Ishikawa (cell line): Measurements from ENCODE around the gene LGALS7B.

ENCODE experiments used
- FOXM1 ChIP-seq: IDR thresholded peaks from 2 replicates; pipeline ENCODE4 v1.6.1; 2012; ENCODE audit warnings: low read depth, borderline replicate concordance
- NFIC ChIP-seq: IDR thresholded peaks from 2 replicates; pipeline ENCODE4 v1.6.1; 2012
- RAD21 ChIP-seq: IDR thresholded peaks from 2 replicates; pipeline ENCODE4 v1.6.1; 2012; ENCODE audit warnings: low read depth
- TAF1 ChIP-seq: IDR thresholded peaks from 2 replicates; pipeline ENCODE4 v1.6.1; 2012; ENCODE audit warnings: low read depth, mild to moderate bottlenecking
- TCF12 ChIP-seq: IDR thresholded peaks from 2 replicates; pipeline ENCODE4 v1.6.1; 2012; ENCODE audit warnings: low read depth
- YY1 ChIP-seq: IDR thresholded peaks from 2 replicates; pipeline ENCODE4 v1.6.1; 2012; ENCODE audit warnings: low read depth
- ZBTB7A ChIP-seq: IDR thresholded peaks from 2 replicates; pipeline ENCODE4 v1.6.1; 2012; ENCODE audit warnings: low read depth
- TF ChIP-seq, protein P1 (sequence below): IDR thresholded peaks from 2 replicates; pipeline ENCODE4 v1.6.1; 2012; ENCODE audit warnings: low read depth, mild to moderate bottlenecking
- TF ChIP-seq, protein P2 (sequence below): IDR thresholded peaks from 2 replicates; pipeline ENCODE4 v1.6.1; 2012

DNA sequence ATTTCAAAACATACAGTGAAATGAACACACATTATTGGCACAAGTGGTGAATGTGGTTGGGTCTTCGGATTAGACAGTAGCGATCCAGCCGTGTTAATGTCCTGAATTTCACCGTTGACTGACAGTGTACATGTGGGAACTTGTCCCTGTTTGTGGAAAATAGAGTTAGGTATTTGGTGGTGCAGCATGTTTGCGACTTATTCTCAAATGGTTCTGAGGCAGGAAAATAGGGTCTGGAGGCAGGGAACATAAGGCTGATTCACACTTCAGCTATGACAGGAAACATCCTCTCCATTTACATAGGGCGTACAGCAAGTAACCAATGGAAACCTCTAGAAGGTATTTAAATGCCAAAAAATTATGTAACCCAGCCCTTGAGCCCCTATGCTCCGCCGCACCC is 4.2 kb downstream of the LGALS7B start:
- TF ChIP-seq ZBTB7A (no peak), TAF1 (no peak), RAD21 (no peak), FOXM1 (no peak), NFIC (no peak), YY1 (no peak), TCF12 (no peak)
- TF ChIP-seq, protein P1, sequence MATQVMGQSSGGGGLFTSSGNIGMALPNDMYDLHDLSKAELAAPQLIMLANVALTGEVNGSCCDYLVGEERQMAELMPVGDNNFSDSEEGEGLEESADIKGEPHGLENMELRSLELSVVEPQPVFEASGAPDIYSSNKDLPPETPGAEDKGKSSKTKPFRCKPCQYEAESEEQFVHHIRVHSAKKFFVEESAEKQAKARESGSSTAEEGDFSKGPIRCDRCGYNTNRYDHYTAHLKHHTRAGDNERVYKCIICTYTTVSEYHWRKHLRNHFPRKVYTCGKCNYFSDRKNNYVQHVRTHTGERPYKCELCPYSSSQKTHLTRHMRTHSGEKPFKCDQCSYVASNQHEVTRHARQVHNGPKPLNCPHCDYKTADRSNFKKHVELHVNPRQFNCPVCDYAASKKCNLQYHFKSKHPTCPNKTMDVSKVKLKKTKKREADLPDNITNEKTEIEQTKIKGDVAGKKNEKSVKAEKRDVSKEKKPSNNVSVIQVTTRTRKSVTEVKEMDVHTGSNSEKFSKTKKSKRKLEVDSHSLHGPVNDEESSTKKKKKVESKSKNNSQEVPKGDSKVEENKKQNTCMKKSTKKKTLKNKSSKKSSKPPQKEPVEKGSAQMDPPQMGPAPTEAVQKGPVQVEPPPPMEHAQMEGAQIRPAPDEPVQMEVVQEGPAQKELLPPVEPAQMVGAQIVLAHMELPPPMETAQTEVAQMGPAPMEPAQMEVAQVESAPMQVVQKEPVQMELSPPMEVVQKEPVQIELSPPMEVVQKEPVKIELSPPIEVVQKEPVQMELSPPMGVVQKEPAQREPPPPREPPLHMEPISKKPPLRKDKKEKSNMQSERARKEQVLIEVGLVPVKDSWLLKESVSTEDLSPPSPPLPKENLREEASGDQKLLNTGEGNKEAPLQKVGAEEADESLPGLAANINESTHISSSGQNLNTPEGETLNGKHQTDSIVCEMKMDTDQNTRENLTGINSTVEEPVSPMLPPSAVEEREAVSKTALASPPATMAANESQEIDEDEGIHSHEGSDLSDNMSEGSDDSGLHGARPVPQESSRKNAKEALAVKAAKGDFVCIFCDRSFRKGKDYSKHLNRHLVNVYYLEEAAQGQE: no peak
- TF ChIP-seq, protein P2, sequence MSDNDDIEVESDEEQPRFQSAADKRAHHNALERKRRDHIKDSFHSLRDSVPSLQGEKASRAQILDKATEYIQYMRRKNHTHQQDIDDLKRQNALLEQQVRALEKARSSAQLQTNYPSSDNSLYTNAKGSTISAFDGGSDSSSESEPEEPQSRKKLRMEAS: no peak
